Measurements from ENCODE around the gene SUCLA2.

Gene SUCLA2

GRCh38 chr13:47897411-47898050 is 103.5 kb downstream of the SUCLA2 start:
- no peak for TF ChIP-seq CTCF (IDR thresholded peaks at IDR 0.05; ENCODE audit: low read depth, low read length)
- H3K27me3 ChIP-seq (ENCODE audit: insufficient read depth, low read depth, severe bottlenecking) = no peaks in the 10 kb centered on the region
- H3K36me3 ChIP-seq = no peaks in the 10 kb centered on the region
- H3K4me3 ChIP-seq (ENCODE audit: low read depth, low read length) = no peak overlapping the region
- H3K27ac ChIP-seq = no peak overlapping the region
- no peak for DNase-seq
- H3K9me3 ChIP-seq (ENCODE audit: severe bottlenecking) = no peaks in the 10 kb centered on the region

- H3K36me3 ChIP-seq = no peaks in the 10 kb centered on the region
- H3K9me3 ChIP-seq (ENCODE audit: severe bottlenecking) = no peaks in the 10 kb centered on the region
- DNase-seq = no peak
- no peak overlapping the region for H3K27ac ChIP-seq
- no peak overlapping the region for H3K4me3 ChIP-seq (ENCODE audit: low read depth, low read length)
- TF ChIP-seq CTCF (IDR thresholded peaks at IDR 0.05; ENCODE audit: low read depth, low read length) = no peak
- H3K27me3 ChIP-seq (ENCODE audit: insufficient read depth, low read depth, severe bottlenecking) = no peaks in the 10 kb centered on the region
Observed at GRCh38 chr13:47896546-47896945, 104.5 kb downstream of the SUCLA2 start.

- no peak for DNase-seq
- H3K27me3 ChIP-seq (ENCODE audit: insufficient read depth, low read depth, severe bottlenecking) = no peaks in the 10 kb centered on the region
- H3K4me3 ChIP-seq (ENCODE audit: low read depth, low read length) = no peak overlapping the region
- no peak overlapping the region for H3K27ac ChIP-seq
- no peak for TF ChIP-seq CTCF (IDR thresholded peaks at IDR 0.05; ENCODE audit: low read depth, low read length)
- H3K36me3 ChIP-seq = no peaks in the 10 kb centered on the region
- no peaks in the 10 kb centered on the region for H3K9me3 ChIP-seq (ENCODE audit: severe bottlenecking)
Observed at GRCh38 chr13:47896111-47896510, 105.0 kb downstream of the SUCLA2 start.

- H3K4me3 ChIP-seq (ENCODE audit: low read depth, low read length) = no peak overlapping the region
- no peak for TF ChIP-seq CTCF (IDR thresholded peaks at IDR 0.05; ENCODE audit: low read depth, low read length)
- no peaks in the 10 kb centered on the region for H3K36me3 ChIP-seq
- no peak overlapping the region for H3K27ac ChIP-seq
- no peaks in the 10 kb centered on the region for H3K9me3 ChIP-seq (ENCODE audit: severe bottlenecking)
- DNase-seq = no peak
- H3K27me3 ChIP-seq (ENCODE audit: insufficient read depth, low read depth, severe bottlenecking) = no peaks in the 10 kb centered on the region
Observed at GRCh38 chr13:47893527-47893926, 107.5 kb downstream of the SUCLA2 start.

Measured in WERI-Rb-1 (cell line).